ENCODE data around the gene PIGM. TPM values are rescaled to one million over a fixed set of nuclear protein-coding genes. Genes with fewer than 3 reads are reported as not detected.
A peak's percentile ranks its signal among the peaks of the same experiment; 100 is the strongest.

The PIGM gene
- total and polyA plus RNA-seq, 2 of the 13 experiments (the other 11 are each of a cell fraction or from before 2014, with no cell fraction given) = 3.4 to 4.6 TPM

- no peak for TF ChIP-seq ZNF3 (CRISPR knock-in tag; IDR thresholded peaks at IDR 0.05)
These were observed 11.8 kb upstream of the PIGM start (continued) for GRCh38 chr1:160043543-160043942.

GRCh38 chr1:160040476-160040875, 8.7 kb upstream of the PIGM start:
- intact Hi-C loops (cut with micrococcal nuclease; ENCODE audit: unreplicated experiment) (no loop called here), in situ Hi-C loops (cut with HindIII; ENCODE audit: extremely low pct_ligation_motif_present, low pct_unique_long_range_greater_than_20kb) (no loop called here)
- H3K27me3 ChIP-seq (ENCODE audit: control insufficient read depth in 1 of 2, insufficient read depth in 2 of 2, low read length in 2 of 2) = no peaks in the 10 kb centered on the region
- TF ChIP-seq ZNF350 (CRISPR knock-in tag; IDR thresholded peaks at IDR 0.05; ENCODE audit: borderline replicate concordance, low read depth) = no peak
- ChIA-PET POLR2A (no interaction called here), CTCF (ENCODE audit: low intra/inter-chr PET ratio, low total read pairs) (no interaction called here)
- H3K4me3 ChIP-seq (replicated peaks in 1 of 3; ENCODE audit: insufficient read depth in 1 of 3, low read depth in 2 of 3, low read length in 3 of 3) = no peak overlapping the region
- DNase-seq (ENCODE audit: low spot score) (no peak), FAIRE-seq (no peak), ATAC-seq (no peak)
- BruUV-seq (replicated peaks) = no TSS peak
- no peak overlapping the region for H3K4me2 ChIP-seq (ENCODE audit: low read depth, low read length)
- peaks cover 10 to 18% of the 10 kb centered on the region in 2 experiments; a peak in 4 of 5 replicates for H3K36me3 ChIP-seq (replicated peaks in 1 of 2; ENCODE audit: control insufficient read depth in 1 of 2, insufficient read depth in 2 of 2, low read length in 2 of 2)
- H3K79me2 ChIP-seq (ENCODE audit: insufficient read depth, low read length) = no peaks in the 10 kb centered on the region
- H2AFZ ChIP-seq (ENCODE audit: low read length) = no peak overlapping the region
- no peak overlapping the region for H3K9ac ChIP-seq (ENCODE audit: insufficient read depth, low read depth, low read length)
- H3K27ac ChIP-seq (ENCODE audit: extremely low read length, insufficient read depth, low read length) = no peak overlapping the region
- H4K20me1 ChIP-seq (ENCODE audit: insufficient read depth, low read length) = no peaks in the 10 kb centered on the region
- WGBS (ENCODE audit: low lambda C conversion rate) = 100% methylated on average over 1 of the region's 1 CpG
- H3K4me1 ChIP-seq (ENCODE audit: insufficient read depth, low read length) = peaks cover 21% of the 10 kb centered on the region
- no peaks in the 10 kb centered on the region for H3K9me3 ChIP-seq (ENCODE audit: low read length)

- in situ Hi-C loops (cut with HindIII; ENCODE audit: extremely low pct_ligation_motif_present, low pct_unique_long_range_greater_than_20kb) (no loop called here), intact Hi-C loops (cut with micrococcal nuclease; ENCODE audit: unreplicated experiment) (loop anchor here (1.0 to 2.0 kb wide), 2 partner anchors 21 to 38 kb away; partner anchors contain the start of gene KCNJ10)
- no peaks in the 10 kb centered on the region for H3K36me3 ChIP-seq (replicated peaks in 1 of 2; ENCODE audit: control insufficient read depth in 1 of 2, insufficient read depth in 2 of 2, low read length in 2 of 2)
- ChIA-PET CTCF (ENCODE audit: low intra/inter-chr PET ratio, low total read pairs) (no interaction called here), POLR2A (interaction anchor here (1.6 to 2.0 kb wide), 3 partner anchors 14 to 38 kb away, joined by 3 to 11 read pairs (median 6); partner anchors contain the start of gene KCNJ10)
- FAIRE-seq = no peak
- peaks cover 21% of the 10 kb centered on the region for H3K79me2 ChIP-seq (ENCODE audit: insufficient read depth, low read length)
- H3K9me3 ChIP-seq (ENCODE audit: low read length) = no peaks in the 10 kb centered on the region
- BruUV-seq (replicated peaks) = TSS peak; percentile 65
- ATAC-seq = peak; percentile 62
- no peaks in the 10 kb centered on the region; a peak in 1 of 5 replicates for H3K27me3 ChIP-seq (ENCODE audit: control insufficient read depth in 1 of 2, insufficient read depth in 2 of 2, low read length in 2 of 2)
- WGBS (ENCODE audit: low lambda C conversion rate) = 2% methylated on average over 12 of the region's 18 CpGs
- H2AFZ ChIP-seq (ENCODE audit: low read length) = peak overlapping the region; percentile 86
- H3K4me1 ChIP-seq (ENCODE audit: insufficient read depth, low read length) = peaks cover 28% of the 10 kb centered on the region
- DNase-seq (ENCODE audit: low spot score) = no peak
- peak overlapping the region; percentile 76 for H3K27ac ChIP-seq (ENCODE audit: extremely low read length, insufficient read depth, low read length)
- H3K9ac ChIP-seq (ENCODE audit: insufficient read depth, low read depth, low read length) = peak overlapping the region; percentile 73
- no peaks in the 10 kb centered on the region for H4K20me1 ChIP-seq (ENCODE audit: insufficient read depth, low read length)
- H3K4me3 ChIP-seq (replicated peaks in 1 of 3; ENCODE audit: insufficient read depth in 1 of 3, low read depth in 2 of 3, low read length in 3 of 3) = peak overlapping the region; percentile 72 to 92 (median 84)
- H3K4me2 ChIP-seq (ENCODE audit: low read depth, low read length) = peak overlapping the region; percentile 97
- TF ChIP-seq ZNF335 (CRISPR knock-in tag; IDR thresholded peaks at IDR 0.05) (no peak), TP53 (CRISPR knock-in tag; conservative IDR thresholded peaks at IDR 0.05) (no peak), IRX3 (CRISPR knock-in tag; IDR thresholded peaks at IDR 0.05; ENCODE audit: borderline replicate concordance, low read depth) (0 out of 2 replicates have a peak, but pooled peaks have one; percentile 6), ZFY (CRISPR knock-in tag; IDR thresholded peaks at IDR 0.05) (0 out of 2 replicates have a peak, but pooled peaks have one; percentile 16), ETS1 (CRISPR knock-in tag; IDR thresholded peaks at IDR 0.05) (no peak), THRA (CRISPR knock-in tag; IDR thresholded peaks at IDR 0.05; ENCODE audit: borderline replicate concordance) (no peak), TMF1 (CRISPR knock-in tag; IDR thresholded peaks at IDR 0.05; ENCODE audit: low read depth) (0 out of 2 replicates have a peak, but pooled peaks have one; percentile 33), MED1 (CRISPR knock-in tag; IDR thresholded peaks at IDR 0.05) (no peak), CC2D1A (CRISPR knock-in tag; IDR thresholded peaks at IDR 0.05) (no peak)
These were observed 503 bp upstream of the PIGM start for GRCh38 chr1:160032165-160032820.
